HepG2 (cell line): ENCODE results near the gene ERCC5. TPM values are rescaled to one million over a fixed set of nuclear protein-coding genes. Genes with fewer than 3 reads are reported as not detected.

Experiments used
- DMAP1 ChIP-seq: IDR thresholded peaks from 2 replicates; pipeline ENCODE4 v1.6.1; 2016
- ELF1 ChIP-seq: sonication (generic); formaldehyde crosslinking; IDR thresholded peaks from 2 replicates; pipeline ENCODE4 v1.4.0; 2020; ENCODE audit warnings: missing genetic modification reagents
- ELF3 ChIP-seq: IDR thresholded peaks from 2 replicates; pipeline ENCODE4 v1.6.1; 2016; ENCODE audit warnings: missing genetic modification reagents, missing compliant biosample characterization
- ERF ChIP-seq: IDR thresholded peaks from 2 replicates; pipeline ENCODE4 v1.6.1; 2018; ENCODE audit warnings: missing biosample characterization, missing genetic modification reagents
- HNF4G ChIP-seq, 2 experiments: sonication (generic) in 1 of 2; formaldehyde crosslinking in 1 of 2; IDR thresholded peaks; 2 replicates each; pipeline versions ENCODE4 v1.4.0 to v1.6.1; 2011 to 2020; ENCODE audit warnings: borderline replicate concordance in 2 of 2, low read depth in 2 of 2, mild to moderate bottlenecking in 2 of 2, low read length in 1 of 2, missing genetic modification reagents in 1 of 2, moderate library complexity in 1 of 2
- KDM6A ChIP-seq: IDR thresholded peaks from 2 replicates; pipeline ENCODE4 v1.6.1; 2016; ENCODE audit warnings: low read depth
- KLF15 ChIP-seq: sonication (generic); formaldehyde crosslinking; IDR thresholded peaks from 2 replicates; pipeline ENCODE4 v1.8.1; 2023; ENCODE audit warnings: borderline replicate concordance, mild to moderate bottlenecking, inconsistent platforms, missing genetic modification reagents, mixed read lengths
- KMT2A ChIP-seq: sonication (generic); formaldehyde crosslinking; IDR thresholded peaks from 2 replicates; pipeline ENCODE4 v1.4.0; 2020; ENCODE audit warnings: missing genetic modification reagents
- NCOA1 ChIP-seq: sonication (generic); formaldehyde crosslinking; IDR thresholded peaks from 2 replicates; pipeline ENCODE4 v1.9.0; 2021; ENCODE audit warnings: missing genetic modification reagents
- SP1 ChIP-seq, 2 experiments: fragments of 450-650 bp in 1 of 2; sonication (generic) in 1 of 2; formaldehyde crosslinking in 1 of 2; IDR thresholded peaks; 2 replicates each; pipeline versions ENCODE4 v1.4.0 to v1.6.1; 2016 to 2020; ENCODE audit warnings: missing genetic modification reagents in 1 of 2
- ZNF263 ChIP-seq: sonication (generic); formaldehyde crosslinking; IDR thresholded peaks from 2 replicates; pipeline ENCODE4 v1.4.0; 2020; ENCODE audit warnings: missing genetic modification reagents
- ZNF292 ChIP-seq: sonication (generic); formaldehyde crosslinking; IDR thresholded peaks from 2 replicates; pipeline ENCODE4 v1.8.1; 2022; ENCODE audit warnings: mild to moderate bottlenecking, low read depth, missing genetic modification reagents, borderline replicate concordance
- ZNF558 ChIP-seq: sonication (generic); formaldehyde crosslinking; IDR thresholded peaks from 2 replicates; pipeline ENCODE4 v1.9.0; 2022; ENCODE audit warnings: mild to moderate bottlenecking, missing genetic modification reagents, borderline replicate concordance
- ZNF792 ChIP-seq: IDR thresholded peaks from 2 replicates; pipeline ENCODE4 v1.6.1; 2016
- polyA plus RNA-seq, 8 experiments: library from polyadenylated mRNA; depleted of rRNA in 3 of 8; stranded (reverse) in 7 of 8; unstranded in 1 of 8; fragments of >200 nt; fragmentation: Illumina TruSeq in 4 of 8; extraction: Trizol in 4 of 8; gene quantifications; 2 replicates each; pipeline versions ENCODE4 v1.2.1 to v1.2.3, GENCODE V29; 2011 to 2016; ENCODE audit warnings: low read depth in 4 of 8, missing spikeins in 1 of 8, mixed read lengths in 1 of 8; ENCODE audit not compliant: insufficient read depth in 1 of 8
- total RNA-seq, 5 experiments: library from RNA; depleted of rRNA; stranded (reverse); fragments of >200 nt; fragmentation: Illumina TruSeq; extraction: Trizol; gene quantifications; 2 replicates each; pipeline ENCODE4 v1.2.3, GENCODE V29; 2016; ENCODE audit warnings: low read depth in 1 of 5
- TF ChIP-seq, protein P1 (sequence below), 2 experiments: fragments of 450-650 bp in 1 of 2; sonication (generic) in 1 of 2; formaldehyde crosslinking in 1 of 2; IDR thresholded peaks; 2 replicates each; pipeline versions ENCODE4 v1.6.1 to v1.8.0; 2016 to 2022; ENCODE audit warnings: antibody characterized with exemption in 1 of 2, mild to moderate bottlenecking in 1 of 2, missing genetic modification reagents in 1 of 2
- TF ChIP-seq, protein P2 (sequence below): sonication (generic); formaldehyde crosslinking; IDR thresholded peaks from 2 replicates; pipeline ENCODE4 v1.8.0; 2022; ENCODE audit warnings: missing genetic modification reagents, mild to moderate bottlenecking, borderline replicate concordance
- TF ChIP-seq, protein P3 (sequence below): sonication (generic); formaldehyde crosslinking; conservative IDR thresholded peaks from 2 replicates; pipeline ENCODE4 v1.4.0; 2020; ENCODE audit warnings: mild to moderate bottlenecking, missing genetic modification reagents, moderate library complexity

Gene ERCC5
- total and polyA plus RNA-seq, 2 of the 13 experiments (the other 11 are each of a cell fraction or from before 2014, with no cell fraction given) = 12.9 to 35.5 TPM

DNA sequence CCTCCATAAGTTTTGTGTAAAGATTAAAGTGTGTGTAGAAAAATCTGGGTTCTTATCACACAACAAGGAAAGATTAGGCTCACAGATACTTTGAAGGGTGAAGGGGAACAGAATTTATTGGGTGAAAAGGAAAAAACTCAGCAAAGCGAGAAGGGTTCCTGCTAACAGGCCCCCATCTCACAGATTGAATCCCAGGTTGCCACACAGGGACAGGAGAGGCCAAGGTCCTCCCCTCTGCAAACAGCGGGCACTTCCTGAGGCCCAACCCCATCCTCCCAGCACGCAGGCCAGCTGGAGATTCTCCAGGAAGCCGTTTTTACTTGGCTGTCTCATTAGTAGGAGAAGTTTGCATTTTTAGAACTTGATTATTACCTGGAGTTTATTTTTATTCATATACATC is 15.2 kb upstream of the ERCC5 start (continued):
- TF ChIP-seq, protein P1, sequence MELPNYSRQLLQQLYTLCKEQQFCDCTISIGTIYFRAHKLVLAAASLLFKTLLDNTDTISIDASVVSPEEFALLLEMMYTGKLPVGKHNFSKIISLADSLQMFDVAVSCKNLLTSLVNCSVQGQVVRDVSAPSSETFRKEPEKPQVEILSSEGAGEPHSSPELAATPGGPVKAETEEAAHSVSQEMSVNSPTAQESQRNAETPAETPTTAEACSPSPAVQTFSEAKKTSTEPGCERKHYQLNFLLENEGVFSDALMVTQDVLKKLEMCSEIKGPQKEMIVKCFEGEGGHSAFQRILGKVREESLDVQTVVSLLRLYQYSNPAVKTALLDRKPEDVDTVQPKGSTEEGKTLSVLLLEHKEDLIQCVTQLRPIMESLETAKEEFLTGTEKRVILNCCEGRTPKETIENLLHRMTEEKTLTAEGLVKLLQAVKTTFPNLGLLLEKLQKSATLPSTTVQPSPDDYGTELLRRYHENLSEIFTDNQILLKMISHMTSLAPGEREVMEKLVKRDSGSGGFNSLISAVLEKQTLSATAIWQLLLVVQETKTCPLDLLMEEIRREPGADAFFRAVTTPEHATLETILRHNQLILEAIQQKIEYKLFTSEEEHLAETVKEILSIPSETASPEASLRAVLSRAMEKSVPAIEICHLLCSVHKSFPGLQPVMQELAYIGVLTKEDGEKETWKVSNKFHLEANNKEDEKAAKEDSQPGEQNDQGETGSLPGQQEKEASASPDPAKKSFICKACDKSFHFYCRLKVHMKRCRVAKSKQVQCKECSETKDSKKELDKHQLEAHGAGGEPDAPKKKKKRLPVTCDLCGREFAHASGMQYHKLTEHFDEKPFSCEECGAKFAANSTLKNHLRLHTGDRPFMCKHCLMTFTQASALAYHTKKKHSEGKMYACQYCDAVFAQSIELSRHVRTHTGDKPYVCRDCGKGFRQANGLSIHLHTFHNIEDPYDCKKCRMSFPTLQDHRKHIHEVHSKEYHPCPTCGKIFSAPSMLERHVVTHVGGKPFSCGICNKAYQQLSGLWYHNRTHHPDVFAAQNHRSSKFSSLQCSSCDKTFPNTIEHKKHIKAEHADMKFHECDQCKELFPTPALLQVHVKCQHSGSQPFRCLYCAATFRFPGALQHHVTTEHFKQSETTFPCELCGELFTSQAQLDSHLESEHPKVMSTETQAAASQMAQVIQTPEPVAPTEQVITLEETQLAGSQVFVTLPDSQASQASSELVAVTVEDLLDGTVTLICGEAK (IDR thresholded peaks at IDR 0.05) = no peak
- TF ChIP-seq, protein P1 (CRISPR knock-in tag; IDR thresholded peaks at IDR 0.05) = no peak
- TF ChIP-seq, protein P2, sequence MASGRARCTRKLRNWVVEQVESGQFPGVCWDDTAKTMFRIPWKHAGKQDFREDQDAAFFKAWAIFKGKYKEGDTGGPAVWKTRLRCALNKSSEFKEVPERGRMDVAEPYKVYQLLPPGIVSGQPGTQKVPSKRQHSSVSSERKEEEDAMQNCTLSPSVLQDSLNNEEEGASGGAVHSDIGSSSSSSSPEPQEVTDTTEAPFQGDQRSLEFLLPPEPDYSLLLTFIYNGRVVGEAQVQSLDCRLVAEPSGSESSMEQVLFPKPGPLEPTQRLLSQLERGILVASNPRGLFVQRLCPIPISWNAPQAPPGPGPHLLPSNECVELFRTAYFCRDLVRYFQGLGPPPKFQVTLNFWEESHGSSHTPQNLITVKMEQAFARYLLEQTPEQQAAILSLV (CRISPR knock-in tag) = no peak
- TF ChIP-seq, protein P3, sequence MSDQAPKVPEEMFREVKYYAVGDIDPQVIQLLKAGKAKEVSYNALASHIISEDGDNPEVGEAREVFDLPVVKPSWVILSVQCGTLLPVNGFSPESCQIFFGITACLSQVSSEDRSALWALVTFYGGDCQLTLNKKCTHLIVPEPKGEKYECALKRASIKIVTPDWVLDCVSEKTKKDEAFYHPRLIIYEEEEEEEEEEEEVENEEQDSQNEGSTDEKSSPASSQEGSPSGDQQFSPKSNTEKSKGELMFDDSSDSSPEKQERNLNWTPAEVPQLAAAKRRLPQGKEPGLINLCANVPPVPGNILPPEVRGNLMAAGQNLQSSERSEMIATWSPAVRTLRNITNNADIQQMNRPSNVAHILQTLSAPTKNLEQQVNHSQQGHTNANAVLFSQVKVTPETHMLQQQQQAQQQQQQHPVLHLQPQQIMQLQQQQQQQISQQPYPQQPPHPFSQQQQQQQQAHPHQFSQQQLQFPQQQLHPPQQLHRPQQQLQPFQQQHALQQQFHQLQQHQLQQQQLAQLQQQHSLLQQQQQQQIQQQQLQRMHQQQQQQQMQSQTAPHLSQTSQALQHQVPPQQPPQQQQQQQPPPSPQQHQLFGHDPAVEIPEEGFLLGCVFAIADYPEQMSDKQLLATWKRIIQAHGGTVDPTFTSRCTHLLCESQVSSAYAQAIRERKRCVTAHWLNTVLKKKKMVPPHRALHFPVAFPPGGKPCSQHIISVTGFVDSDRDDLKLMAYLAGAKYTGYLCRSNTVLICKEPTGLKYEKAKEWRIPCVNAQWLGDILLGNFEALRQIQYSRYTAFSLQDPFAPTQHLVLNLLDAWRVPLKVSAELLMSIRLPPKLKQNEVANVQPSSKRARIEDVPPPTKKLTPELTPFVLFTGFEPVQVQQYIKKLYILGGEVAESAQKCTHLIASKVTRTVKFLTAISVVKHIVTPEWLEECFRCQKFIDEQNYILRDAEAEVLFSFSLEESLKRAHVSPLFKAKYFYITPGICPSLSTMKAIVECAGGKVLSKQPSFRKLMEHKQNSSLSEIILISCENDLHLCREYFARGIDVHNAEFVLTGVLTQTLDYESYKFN (CRISPR knock-in tag) = peak; percentile 96
- TF ChIP-seq ZNF292 (CRISPR knock-in tag) (peak; percentile 59; the same call in 1 of the 2 replicates), ELF1 (CRISPR knock-in tag) (peak; percentile 72), KLF15 (CRISPR knock-in tag) (no peak), DMAP1 (CRISPR knock-in tag) (peak; percentile 55; the same call in 1 of the 2 replicates), NCOA1 (CRISPR knock-in tag) (no peak), KMT2A (CRISPR knock-in tag) (peak; percentile 69), ELF3 (peak; percentile 87), SP1 (IDR thresholded peaks at IDR 0.05) (no peak), SP1 (CRISPR knock-in tag; IDR thresholded peaks at IDR 0.05) (0 out of 2 replicates have a peak, but pooled peaks have one; percentile 7), KDM6A (CRISPR knock-in tag) (peak; percentile 93), ZNF558 (CRISPR knock-in tag) (no peak), ERF (CRISPR knock-in tag) (peak; percentile 47; the same call in 1 of the 2 replicates), HNF4G (IDR thresholded peaks at IDR 0.05; ENCODE audit: borderline replicate concordance, low read depth, low read length) (peak; percentile 88), HNF4G (CRISPR knock-in tag; IDR thresholded peaks at IDR 0.05; ENCODE audit: borderline replicate concordance, low read depth) (no peak; the same call in 1 of the 2 replicates), ZNF263 (CRISPR knock-in tag) (peak; percentile 68), ZNF792 (CRISPR knock-in tag) (peak; percentile 77; the same call in 1 of the 2 replicates)
